HCT116 (cell line): ENCODE measurements around the gene COA8.

ENCODE experiments used
- CEBPB ChIP-seq: IDR thresholded peaks from 2 replicates; pipeline ENCODE4 v1.6.1; 2012; ENCODE audit warnings: low read depth
- EZH2 ChIP-seq: fragments of 200-600 bp; sonication (generic); IDR thresholded peaks from 2 replicates; pipeline ENCODE4 v1.6.1; 2017; ENCODE audit warnings: antibody characterized with exemption, mixed run types
- JUND ChIP-seq: IDR thresholded peaks from 2 replicates; pipeline ENCODE4 v1.6.1; 2012
- POLR2A ChIP-seq: IDR thresholded peaks from 2 replicates; pipeline ENCODE4 v1.7.0; 2011; ENCODE audit warnings: borderline replicate concordance; ENCODE audit not compliant: insufficient read depth, insufficient read length; ENCODE audit errors: extremely low read depth
- POLR2AphosphoS5 ChIP-seq: IDR thresholded peaks from 2 replicates; pipeline ENCODE4 v1.6.1; 2011; ENCODE audit warnings: mild to moderate bottlenecking, low read depth, low read length, moderate library complexity
- SIN3A ChIP-seq: IDR thresholded peaks from 2 replicates; pipeline ENCODE4 v1.6.1; 2012; ENCODE audit warnings: low read depth
- TCF7L2 ChIP-seq: IDR thresholded peaks from 2 replicates; pipeline ENCODE4 v1.7.0; 2011; ENCODE audit warnings: borderline replicate concordance, inconsistent platforms; ENCODE audit not compliant: insufficient read depth, insufficient read length; ENCODE audit errors: extremely low read depth
- YY1 ChIP-seq: IDR thresholded peaks from 2 replicates; pipeline ENCODE4 v1.6.1; 2011; ENCODE audit warnings: low read length, low read depth, moderate library complexity, mild to moderate bottlenecking; ENCODE audit not compliant: insufficient replicate concordance; ENCODE audit errors: extremely low read depth
- TF ChIP-seq, protein P1 (sequence below): IDR thresholded peaks from 2 replicates; pipeline ENCODE4 v1.6.1; 2012
- TF ChIP-seq, protein P2 (sequence below), 3 experiments: fragments of 200-600 bp in 1 of 3; sonication (generic) in 1 of 3; IDR thresholded peaks in 2 of 3; conservative IDR thresholded peaks in 1 of 3; 2 replicates each; pipeline ENCODE4 v1.5.1; 2012 to 2017; ENCODE audit warnings: low read depth in 2 of 3, low read length in 2 of 3, antibody characterized with exemption in 1 of 3, borderline replicate concordance in 1 of 3, control low read depth in 1 of 3, mild to moderate bottlenecking in 1 of 3, mixed read lengths in 1 of 3, mixed run types in 1 of 3, moderate library complexity in 1 of 3; ENCODE audit not compliant: insufficient read depth in 1 of 3

DNA sequence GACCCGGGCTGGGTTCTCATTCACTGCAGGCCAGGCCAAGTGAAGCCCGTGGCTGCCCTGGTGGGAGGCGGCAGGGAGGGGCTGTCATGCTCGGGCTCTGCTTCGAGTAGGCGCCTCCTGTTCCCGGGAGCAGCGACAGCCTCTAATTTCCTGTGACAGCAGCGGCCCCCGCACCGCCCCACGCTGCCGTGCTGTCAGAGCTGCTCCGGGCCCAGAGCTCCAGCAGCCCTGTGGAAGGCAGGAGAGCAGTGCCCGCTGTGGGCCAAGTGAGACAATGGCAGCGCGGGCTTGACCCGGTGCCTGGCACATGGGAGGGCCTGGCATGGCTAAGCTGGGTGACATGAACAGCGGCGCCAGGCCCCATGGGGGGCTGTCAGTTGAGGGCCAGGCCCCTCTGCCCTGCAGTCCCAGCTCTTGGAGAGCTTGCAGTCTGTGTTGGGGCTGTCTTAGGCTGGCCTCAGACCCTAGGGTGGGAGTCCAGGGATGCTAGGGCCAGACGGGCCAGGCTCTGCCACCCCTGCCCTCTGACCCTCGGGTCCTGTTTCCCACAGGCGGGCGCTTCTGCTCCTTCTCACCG lies 28.7 kb upstream of the COA8 start:
- TF ChIP-seq, protein P1, sequence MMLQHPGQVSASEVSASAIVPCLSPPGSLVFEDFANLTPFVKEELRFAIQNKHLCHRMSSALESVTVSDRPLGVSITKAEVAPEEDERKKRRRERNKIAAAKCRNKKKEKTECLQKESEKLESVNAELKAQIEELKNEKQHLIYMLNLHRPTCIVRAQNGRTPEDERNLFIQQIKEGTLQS = no peak
- TF ChIP-seq YY1 (no peak), SIN3A (no peak), CEBPB (no peak), POLR2A (no peak), EZH2 (no peak), POLR2AphosphoS5 (no peak), TCF7L2 (no peak), JUND (no peak)
- TF ChIP-seq, protein P2, sequence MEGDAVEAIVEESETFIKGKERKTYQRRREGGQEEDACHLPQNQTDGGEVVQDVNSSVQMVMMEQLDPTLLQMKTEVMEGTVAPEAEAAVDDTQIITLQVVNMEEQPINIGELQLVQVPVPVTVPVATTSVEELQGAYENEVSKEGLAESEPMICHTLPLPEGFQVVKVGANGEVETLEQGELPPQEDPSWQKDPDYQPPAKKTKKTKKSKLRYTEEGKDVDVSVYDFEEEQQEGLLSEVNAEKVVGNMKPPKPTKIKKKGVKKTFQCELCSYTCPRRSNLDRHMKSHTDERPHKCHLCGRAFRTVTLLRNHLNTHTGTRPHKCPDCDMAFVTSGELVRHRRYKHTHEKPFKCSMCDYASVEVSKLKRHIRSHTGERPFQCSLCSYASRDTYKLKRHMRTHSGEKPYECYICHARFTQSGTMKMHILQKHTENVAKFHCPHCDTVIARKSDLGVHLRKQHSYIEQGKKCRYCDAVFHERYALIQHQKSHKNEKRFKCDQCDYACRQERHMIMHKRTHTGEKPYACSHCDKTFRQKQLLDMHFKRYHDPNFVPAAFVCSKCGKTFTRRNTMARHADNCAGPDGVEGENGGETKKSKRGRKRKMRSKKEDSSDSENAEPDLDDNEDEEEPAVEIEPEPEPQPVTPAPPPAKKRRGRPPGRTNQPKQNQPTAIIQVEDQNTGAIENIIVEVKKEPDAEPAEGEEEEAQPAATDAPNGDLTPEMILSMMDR (IDR thresholded peaks at IDR 0.05 in 2 of 3, conservative IDR thresholded peaks at IDR 0.05 in 1 of 3; ENCODE audit: borderline replicate concordance in 1 of 3, insufficient read depth in 1 of 3, low read depth in 2 of 3, low read length in 2 of 3) = no peak
